IPS-18a (cell line): ENCODE results near the gene STK39.
"Not testable (repeated sequence)": the region's sequence is repeated elsewhere in the genome, so short reads cannot be mapped to it uniquely, and the experiment has no call there.

Experiments used
- H3K27ac ChIP-seq: one replicate; pipeline ENCODE4 v1.5.1; 2013; ENCODE audit warnings: low read length
- H3K27me3 ChIP-seq: one replicate; pipeline ENCODE4 v1.6.1; 2013; ENCODE audit warnings: mild to moderate bottlenecking, low read length; ENCODE audit not compliant: control insufficient read depth, insufficient read depth
- H3K36me3 ChIP-seq: one replicate; pipeline ENCODE4 v1.6.1; 2013; ENCODE audit warnings: low read depth, low read length; ENCODE audit not compliant: control insufficient read depth
- H3K4me1 ChIP-seq: one replicate; pipeline ENCODE4 v1.6.1; 2013; ENCODE audit warnings: low read depth, low read length; ENCODE audit not compliant: control insufficient read depth
- H3K4me3 ChIP-seq: one replicate; pipeline ENCODE4 v1.5.1; 2013; ENCODE audit warnings: low read length
- H3K9ac ChIP-seq: one replicate; pipeline ENCODE4 v1.6.1; 2013; ENCODE audit warnings: mild to moderate bottlenecking, low read length, moderate library complexity
- H3K9me3 ChIP-seq: one replicate; pipeline ENCODE4 v1.6.1; 2013; ENCODE audit warnings: low read depth, low read length; ENCODE audit not compliant: control insufficient read depth

The STK39 gene

DNA sequence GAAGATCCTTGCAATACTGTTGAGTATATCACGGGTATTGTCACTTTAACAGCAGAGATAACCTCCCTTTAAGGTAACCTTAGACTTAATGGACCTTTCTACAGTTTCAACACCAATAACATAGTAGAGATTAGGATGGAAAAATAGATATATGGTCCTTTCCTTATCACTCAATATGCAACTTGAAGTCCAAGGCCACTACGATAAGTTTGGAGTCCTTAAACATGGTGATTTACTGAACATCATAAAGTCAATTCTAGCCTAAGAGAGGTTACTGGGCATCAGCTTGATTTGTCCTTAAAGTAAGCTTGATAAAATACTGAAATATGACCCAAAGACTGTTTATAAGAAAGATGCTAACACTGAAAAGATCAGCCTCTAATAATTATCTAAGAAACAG, 203.2 kb downstream of the STK39 start:
- Histone ChIP-seq H3K4me1 (no peaks in the 10 kb centered on the region), H3K4me3 (no peak overlapping the region), H3K9ac (no peak overlapping the region), H3K27ac (no peak overlapping the region), H3K36me3 (no peaks in the 10 kb centered on the region), H3K9me3 (no peaks in the 10 kb centered on the region), H3K27me3 (no peaks in the 10 kb centered on the region)

DNA sequence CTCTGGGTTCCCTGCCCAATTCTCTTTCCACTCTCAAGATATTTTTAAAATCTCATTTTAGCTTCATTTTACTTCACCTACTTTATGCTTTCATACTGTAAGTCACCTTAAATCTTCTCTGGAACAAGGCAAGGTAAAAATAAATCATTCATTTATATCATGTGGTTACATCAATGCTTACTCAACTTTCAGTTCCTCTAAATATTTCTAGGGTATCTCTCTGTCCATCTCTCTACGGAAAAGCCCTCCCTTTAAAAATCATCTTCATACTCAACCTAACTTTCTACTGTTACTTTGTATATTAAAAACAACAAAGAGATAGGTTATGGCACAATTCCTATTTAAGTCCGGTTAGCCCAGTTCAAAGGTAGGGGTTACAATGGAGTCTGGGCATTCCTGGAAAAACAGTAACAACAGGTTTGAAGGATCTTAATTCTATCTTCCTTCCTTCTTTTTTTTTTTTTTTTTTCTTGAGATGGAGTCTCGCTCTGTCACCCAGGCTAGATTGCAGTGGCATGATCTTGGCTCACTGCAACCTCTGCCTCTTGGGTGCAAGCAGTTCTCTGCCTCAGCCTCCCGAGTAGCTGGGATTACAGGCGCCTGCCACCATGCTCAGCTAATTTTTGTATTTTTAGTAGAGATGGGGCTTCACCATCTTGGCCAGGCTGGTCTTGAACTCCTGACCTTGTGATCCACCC, 205.1 kb downstream of the STK39 start:
- not testable (repeated sequence) for H3K36me3 ChIP-seq, H3K9me3 ChIP-seq, H3K27me3 ChIP-seq, H3K9ac ChIP-seq, H3K4me3 ChIP-seq, H3K27ac ChIP-seq, H3K4me1 ChIP-seq

DNA sequence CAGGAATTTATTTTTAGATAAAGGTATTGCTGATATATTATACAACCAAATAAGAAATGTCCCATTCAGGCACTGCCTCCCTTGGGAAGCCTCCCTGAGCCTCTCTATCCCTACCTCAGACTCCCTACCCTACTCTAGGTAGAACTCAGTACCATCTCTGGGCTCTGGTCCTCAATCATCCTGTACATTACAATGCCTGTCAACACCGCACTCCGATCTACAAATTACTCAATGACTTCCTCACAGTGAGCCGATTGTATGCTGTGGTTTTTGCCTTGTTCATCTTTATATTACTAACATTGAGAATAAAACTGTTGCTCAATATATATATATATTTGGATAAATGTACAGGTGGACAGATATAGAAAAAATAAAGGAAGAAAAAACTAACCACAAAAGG, 207.5 kb downstream of the STK39 start:
- Histone ChIP-seq H3K27me3 (no peaks in the 10 kb centered on the region), H3K4me3 (no peak overlapping the region), H3K9ac (no peak overlapping the region), H3K9me3 (no peaks in the 10 kb centered on the region), H3K4me1 (no peaks in the 10 kb centered on the region), H3K27ac (no peak overlapping the region), H3K36me3 (no peaks in the 10 kb centered on the region)

DNA sequence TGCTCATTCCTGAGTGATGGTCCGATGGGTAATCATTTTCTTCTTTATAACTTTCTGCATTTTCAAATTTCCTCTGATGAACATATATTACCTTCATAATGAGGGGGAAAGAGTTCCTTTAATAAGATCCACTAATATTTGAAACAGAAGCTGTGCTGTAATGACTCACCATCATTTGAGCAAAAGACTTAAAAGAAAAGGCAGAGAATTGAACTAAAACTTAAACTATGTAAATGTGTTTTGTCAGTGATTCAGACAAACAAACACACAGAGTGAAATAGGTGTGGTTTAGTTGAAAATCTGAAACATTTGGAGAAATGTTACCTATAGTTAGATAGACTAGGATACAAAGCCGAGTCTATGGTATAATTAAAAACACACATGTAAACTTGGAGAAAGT, 209.6 kb downstream of the STK39 start:
- no peaks in the 10 kb centered on the region for H3K9me3 ChIP-seq
- H3K36me3 ChIP-seq = no peaks in the 10 kb centered on the region
- H3K4me1 ChIP-seq = no peaks in the 10 kb centered on the region

DNA sequence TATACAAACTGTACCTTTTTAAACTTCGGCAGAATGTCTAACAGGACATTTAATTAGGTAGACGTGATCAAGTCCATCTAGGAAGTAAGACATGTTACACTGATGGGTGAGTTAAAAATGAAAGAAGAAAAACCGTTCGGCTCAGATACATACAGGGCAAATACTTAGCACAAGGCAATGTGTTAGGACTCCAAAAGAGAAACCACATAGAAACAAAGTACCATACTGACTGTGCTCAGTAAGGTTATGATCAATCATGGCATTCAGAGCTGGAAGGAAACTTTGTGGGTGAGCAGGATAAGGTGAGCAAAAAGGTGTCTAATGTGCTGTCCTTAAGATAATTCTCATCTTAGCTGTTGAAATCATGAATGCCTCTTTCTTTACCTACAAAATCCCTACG, 211.9 kb downstream of the STK39 start:
- Histone ChIP-seq H3K9ac (no peak overlapping the region), H3K27me3 (no peaks in the 10 kb centered on the region), H3K9me3 (no peaks in the 10 kb centered on the region), H3K4me1 (no peaks in the 10 kb centered on the region), H3K36me3 (no peaks in the 10 kb centered on the region), H3K4me3 (no peak overlapping the region), H3K27ac (no peak overlapping the region)

More for the DNA sequence above, 209.6 kb downstream of the STK39 start:
- H3K27me3 ChIP-seq = no peaks in the 10 kb centered on the region
- no peak overlapping the region for H3K27ac ChIP-seq
- no peak overlapping the region for H3K4me3 ChIP-seq
- no peak overlapping the region for H3K9ac ChIP-seq

DNA sequence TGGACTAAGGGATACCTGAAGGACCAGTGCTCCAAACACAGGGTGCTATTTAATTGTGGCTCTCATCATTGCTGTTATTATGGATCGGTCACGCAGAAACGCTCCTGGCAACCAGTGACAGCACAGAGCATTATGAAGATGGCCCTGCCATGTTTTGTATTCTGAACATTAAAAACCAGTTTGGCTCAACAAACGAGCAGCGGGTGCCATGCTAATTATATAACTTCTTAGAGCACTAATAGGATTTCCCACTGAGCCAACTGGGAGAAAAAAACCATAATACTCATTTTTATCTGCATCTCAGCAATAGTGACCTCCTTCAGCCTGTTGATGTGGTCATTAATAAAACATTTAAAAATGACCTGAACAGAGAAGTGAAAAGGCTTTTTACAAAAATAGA, 212.8 kb downstream of the STK39 start:
- no peak overlapping the region for H3K27ac ChIP-seq
- no peaks in the 10 kb centered on the region for H3K9me3 ChIP-seq
- no peak overlapping the region for H3K9ac ChIP-seq
- no peak overlapping the region for H3K4me3 ChIP-seq
- H3K4me1 ChIP-seq = no peaks in the 10 kb centered on the region
- H3K36me3 ChIP-seq = no peaks in the 10 kb centered on the region
- no peaks in the 10 kb centered on the region for H3K27me3 ChIP-seq

DNA sequence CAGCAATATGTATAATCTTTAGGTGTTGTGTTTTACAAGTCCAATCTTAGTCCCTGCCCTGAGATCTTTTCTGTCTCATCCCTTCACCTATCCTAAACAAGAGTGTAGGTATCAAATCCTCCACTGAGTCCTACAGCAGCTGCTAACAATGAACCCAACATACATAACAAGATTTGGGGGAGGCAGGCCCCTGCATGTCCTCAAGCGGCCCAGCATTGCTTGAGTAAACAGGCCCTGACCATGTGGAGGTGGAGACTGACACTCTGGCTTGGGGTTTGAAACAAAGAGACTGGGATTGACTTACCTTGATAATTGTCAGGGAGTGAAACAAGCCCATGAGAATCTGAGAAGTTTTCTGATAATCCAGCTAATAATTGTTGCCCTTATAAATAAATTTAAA, 213.4 kb downstream of the STK39 start:
- H3K27me3 ChIP-seq = no peaks in the 10 kb centered on the region
- H3K27ac ChIP-seq = no peak overlapping the region
- H3K4me1 ChIP-seq = no peaks in the 10 kb centered on the region
- H3K9me3 ChIP-seq = no peaks in the 10 kb centered on the region
- H3K9ac ChIP-seq = no peak overlapping the region
- H3K4me3 ChIP-seq = no peak overlapping the region
- no peaks in the 10 kb centered on the region for H3K36me3 ChIP-seq

DNA sequence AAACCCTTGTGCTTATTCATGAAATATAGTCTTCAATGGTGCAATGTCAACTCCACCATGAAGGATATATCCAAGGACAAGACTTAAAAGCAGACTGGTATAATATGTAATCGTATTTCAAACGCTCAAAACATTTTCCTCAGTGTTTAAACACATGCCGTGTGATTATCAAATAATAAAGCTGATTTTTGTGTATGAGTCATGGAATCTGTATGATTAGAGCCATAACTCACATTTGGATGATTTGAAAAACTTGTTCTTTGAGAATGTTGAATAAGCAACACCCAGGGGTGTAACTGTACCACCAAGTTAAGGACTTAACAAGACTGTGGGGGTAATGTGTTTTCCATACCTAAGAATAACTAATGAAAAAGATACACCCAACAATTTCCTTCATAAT, 215.3 kb downstream of the STK39 start:
- H3K9me3 ChIP-seq = no peaks in the 10 kb centered on the region
- H3K4me3 ChIP-seq = no peak overlapping the region
- no peak overlapping the region for H3K27ac ChIP-seq
- H3K36me3 ChIP-seq = no peaks in the 10 kb centered on the region
- no peaks in the 10 kb centered on the region for H3K4me1 ChIP-seq
- no peaks in the 10 kb centered on the region for H3K27me3 ChIP-seq
- no peak overlapping the region for H3K9ac ChIP-seq

DNA sequence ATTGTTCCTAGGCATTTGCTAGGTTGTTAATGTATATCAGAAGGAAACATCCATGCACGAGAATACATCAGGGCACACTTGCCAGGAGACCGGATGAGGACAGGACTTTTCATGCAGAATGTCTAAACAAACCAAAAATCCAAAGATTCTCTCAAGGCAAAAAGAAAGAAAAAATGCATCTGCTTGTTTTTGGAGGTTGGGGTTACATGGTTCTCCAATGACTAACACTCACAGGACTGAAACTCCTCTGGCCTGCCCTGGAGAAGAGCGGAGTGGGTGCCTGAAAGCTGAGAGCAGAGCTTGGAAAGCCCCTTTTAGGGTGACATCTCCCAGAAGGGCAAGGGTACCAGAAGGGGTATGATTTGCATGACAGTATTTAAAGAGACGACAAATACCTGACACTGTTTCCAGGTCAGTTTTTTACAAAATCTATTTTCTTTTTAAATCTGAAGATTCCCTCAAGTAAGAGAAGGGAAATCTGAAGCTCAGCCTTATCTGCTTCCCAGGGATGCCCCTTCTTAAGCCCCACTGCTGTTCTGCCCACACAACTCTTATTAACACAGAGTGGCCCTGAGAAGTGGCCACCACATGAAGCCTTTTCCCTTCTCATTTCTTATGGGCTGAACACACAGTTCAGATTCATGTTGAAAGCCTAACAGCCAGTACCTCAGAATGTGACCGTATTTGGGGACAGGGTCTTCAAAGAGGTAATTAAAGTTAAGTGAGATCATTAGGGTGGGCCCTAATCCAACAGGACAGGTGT, 216.4 kb downstream of the STK39 start:
- Histone ChIP-seq H3K27ac (no peak overlapping the region), H3K9ac (no peak overlapping the region), H3K36me3 (no peaks in the 10 kb centered on the region)

DNA sequence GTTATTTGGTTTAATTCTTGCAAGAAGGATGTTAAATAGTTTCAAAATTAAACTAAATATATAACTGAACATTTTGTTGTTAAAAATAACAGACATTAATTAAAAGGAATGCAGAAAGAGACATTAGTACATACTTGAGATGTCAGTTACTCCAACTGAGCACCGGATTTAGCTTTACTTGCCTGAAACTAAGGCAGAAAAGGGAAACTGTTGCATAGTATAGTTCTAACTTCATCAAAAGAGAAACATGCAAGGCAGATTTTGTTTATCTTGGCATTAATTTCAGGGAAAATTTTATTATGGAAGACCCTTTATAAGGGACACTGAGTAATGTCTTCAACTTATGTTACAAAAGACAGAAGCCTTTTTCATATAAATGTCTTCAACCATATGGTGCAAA, 218.3 kb downstream of the STK39 start:
- Histone ChIP-seq H3K27ac (no peak overlapping the region), H3K9ac (no peak overlapping the region)

More for the DNA sequence above, 216.4 kb downstream of the STK39 start:
- no peaks in the 10 kb centered on the region for H3K4me1 ChIP-seq
- no peaks in the 10 kb centered on the region for H3K9me3 ChIP-seq
- H3K27me3 ChIP-seq = no peaks in the 10 kb centered on the region
- no peak overlapping the region for H3K4me3 ChIP-seq

DNA sequence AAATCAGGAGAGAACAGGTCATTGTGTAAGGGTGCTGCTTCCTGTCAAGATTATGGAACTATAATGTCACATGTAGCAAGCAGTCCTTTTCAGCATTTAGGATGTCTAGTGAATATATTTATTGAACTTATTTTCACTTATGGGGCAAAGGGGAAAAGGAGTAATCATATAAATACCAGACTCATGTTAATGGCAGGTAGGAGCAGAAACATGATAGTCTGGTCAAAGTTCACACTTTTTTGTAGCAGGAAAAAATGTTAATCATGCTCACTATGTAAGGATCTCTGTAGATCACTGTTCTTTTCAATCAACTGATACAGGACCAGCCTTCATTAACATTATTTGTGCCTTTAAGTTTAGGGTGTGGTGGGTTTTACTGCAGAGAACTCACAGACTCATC, 219.0 kb downstream of the STK39 start:
- H3K9ac ChIP-seq = no peak overlapping the region
- no peak overlapping the region for H3K4me3 ChIP-seq
- H3K36me3 ChIP-seq = no peaks in the 10 kb centered on the region
- H3K27ac ChIP-seq = no peak overlapping the region
- no peaks in the 10 kb centered on the region for H3K4me1 ChIP-seq
- no peaks in the 10 kb centered on the region for H3K27me3 ChIP-seq
- H3K9me3 ChIP-seq = no peaks in the 10 kb centered on the region

More for the DNA sequence above, 218.3 kb downstream of the STK39 start:
- Histone ChIP-seq H3K9me3 (no peaks in the 10 kb centered on the region), H3K4me3 (no peak overlapping the region), H3K4me1 (no peaks in the 10 kb centered on the region), H3K27me3 (no peaks in the 10 kb centered on the region), H3K36me3 (no peaks in the 10 kb centered on the region)
